DMS153 (cell line): Measurements from ENCODE around the gene RPL36AL.
A peak's percentile ranks its signal among the peaks of the same experiment; 100 is the strongest.
"Not testable (repeated sequence)": the region's sequence is repeated elsewhere in the genome, so short reads cannot be mapped to it uniquely, and the experiment has no call there.

ENCODE experiments used
- DNase-seq: peaks from one replicate; lab custom pipeline; 2025; lab: John Stamatoyannopoulos, UW

RPL36AL gene

GRCh38 chr14:49620182-49621113 is at the start of gene RPL36AL, which contains the start of gene MGAT2:
TSS of gene RPL36AL (minus strand) at chr14:49620626. CDS start at chr14:49619104, 1,522 bp downstream.
TSS of gene MGAT2 (plus strand) at chr14:49620799. CDS start at chr14:49621269, 470 bp downstream.
- peak; percentile 97 for DNase-seq

GRCh38 chr14:49659526-49660455 is 39.4 kb upstream of the RPL36AL start:
- DNase-seq = no peak

GRCh38 chr14:49657500-49657899 is 37.1 kb upstream of the RPL36AL start:
- not testable (repeated sequence) for DNase-seq

- DNase-seq = no peak
These were observed 34.1 kb upstream of the RPL36AL start for GRCh38 chr14:49654511-49654910.

GRCh38 chr14:49653508-49653907 is 33.1 kb upstream of the RPL36AL start:
- no peak for DNase-seq

GRCh38 chr14:49642163-49642562 is 21.7 kb upstream of the RPL36AL start:
- no peak for DNase-seq

GRCh38 chr14:49641697-49642129 is 21.3 kb upstream of the RPL36AL start:
- DNase-seq = no peak

GRCh38 chr14:49640540-49641417 is 20.4 kb upstream of the RPL36AL start:
- DNase-seq = no peak

GRCh38 chr14:49637534-49638078 is 17.2 kb upstream of the RPL36AL start:
- DNase-seq = no peak

GRCh38 chr14:49636866-49637265 is 16.4 kb upstream of the RPL36AL start:
- no peak for DNase-seq

GRCh38 chr14:49634547-49635334 is 14.3 kb upstream of the RPL36AL start, which contains the start of gene DNAAF2:
TSS of gene DNAAF2 (minus strand) at chr14:49635244. CDS start at chr14:49635149, 95 bp downstream.
- DNase-seq = peak; percentile 33

- peak; percentile 89 for DNase-seq
These were observed 13.5 kb upstream of the RPL36AL start for GRCh38 chr14:49633640-49634546.

- DNase-seq = no peak
These were observed 3.8 kb upstream of the RPL36AL start for GRCh38 chr14:49623941-49624839.

GRCh38 chr14:49623387-49623786 is 3.0 kb upstream of the RPL36AL start:
- no peak for DNase-seq

- DNase-seq = no peak
These were observed 1.7 kb upstream of the RPL36AL start for GRCh38 chr14:49622022-49622607.

- peak; percentile 35 for DNase-seq
These were observed 872 bp upstream of the RPL36AL start for GRCh38 chr14:49621114-49621881.

GRCh38 chr14:49619730-49620129 is 696 bp downstream of the RPL36AL start:
- DNase-seq = no peak
